Fibroblast of lung (primary cell): ENCODE results near the gene KMT2E. TPM values are rescaled to one million over a fixed set of nuclear protein-coding genes. Genes with fewer than 3 reads are reported as not detected.

Experiments used
- DNase-seq, 2 donors: peaks; one replicate each; pipeline versions ENCODE4 v3.0.0 to v3.0.0-alpha.2; 2010; ENCODE audit warnings: low read depth in 2 of 2
- H2AFZ ChIP-seq: 2 replicates; pipeline ENCODE4 v1.5.1; 2012; ENCODE audit warnings: low read length, control low read depth, inconsistent platforms
- H3K27ac ChIP-seq: 2 replicates; pipeline ENCODE4 v1.5.1; 2011; ENCODE audit warnings: low read length, control low read depth; ENCODE audit not compliant: insufficient read depth
- H3K27me3 ChIP-seq: 2 replicates; pipeline ENCODE4 v1.5.1; 2011; ENCODE audit warnings: mild to moderate bottlenecking, low read length; ENCODE audit not compliant: control insufficient read depth, insufficient read depth
- H3K36me3 ChIP-seq: 2 replicates; pipeline ENCODE4 v1.5.1; 2011; ENCODE audit warnings: low read length; ENCODE audit not compliant: control insufficient read depth, insufficient read depth
- H3K4me1 ChIP-seq: 2 replicates; pipeline ENCODE4 v1.5.1; 2011; ENCODE audit warnings: low read length; ENCODE audit not compliant: control insufficient read depth, insufficient read depth; ENCODE audit errors: extremely low read depth
- H3K4me2 ChIP-seq: 2 replicates; pipeline ENCODE4 v1.5.1; 2011; ENCODE audit warnings: low read length, control low read depth; ENCODE audit not compliant: insufficient read depth; ENCODE audit errors: extremely low read depth
- H3K4me3 ChIP-seq, 4 experiments: fragments of 200-600 bp in 1 of 4; sonication (generic) in 1 of 4; replicated peaks in 1 of 4; 2 replicates each; pipeline ENCODE4 v1.5.1; 2011 to 2016; ENCODE audit warnings: low read length in 4 of 4, low read depth in 3 of 4, mild to moderate bottlenecking in 3 of 4, control low read depth in 2 of 4, inconsistent platforms in 1 of 4, mixed read lengths in 1 of 4; ENCODE audit not compliant: insufficient read depth in 1 of 4; ENCODE audit errors: control extremely low read depth in 1 of 4
- H3K79me2 ChIP-seq: 2 replicates; pipeline ENCODE4 v1.5.1; 2012; ENCODE audit warnings: mild to moderate bottlenecking, low read length, inconsistent platforms; ENCODE audit not compliant: control insufficient read depth, insufficient read depth
- H3K9ac ChIP-seq: 2 replicates; pipeline ENCODE4 v1.5.1; 2011; ENCODE audit warnings: mild to moderate bottlenecking, low read length, control low read depth; ENCODE audit not compliant: insufficient read depth
- H3K9me3 ChIP-seq: 2 replicates; pipeline ENCODE4 v1.5.1; 2012; ENCODE audit warnings: low read depth, low read length; ENCODE audit not compliant: control insufficient read depth, insufficient read depth
- H4K20me1 ChIP-seq: 2 replicates; pipeline ENCODE4 v1.5.1; 2011; ENCODE audit warnings: low read length; ENCODE audit not compliant: control insufficient read depth, insufficient read depth; ENCODE audit errors: extremely low read depth
- EZH2 ChIP-seq: IDR thresholded peaks from 2 replicates; pipeline ENCODE4 v1.5.1; 2012; ENCODE audit warnings: low read length, control low read depth, mild to moderate bottlenecking; ENCODE audit errors: missing control alignments
- polyA plus RNA-seq, 2 donors: library from polyadenylated mRNA; depleted of rRNA in 1 of 2; stranded (reverse) in 1 of 2; unstranded in 1 of 2; fragments of >200 nt; gene quantifications; 2 replicates each; pipeline ENCODE4 v1.2.1, GENCODE V29; 2011 to 2012; ENCODE audit warnings: missing spikeins in 1 of 2
- total RNA-seq: library from RNA; depleted of rRNA; stranded (reverse); fragments of >200 nt; gene quantifications from 2 replicates; pipeline ENCODE4 v1.2.1, GENCODE V29; 2014
- TF ChIP-seq, protein P1 (sequence below), 2 donors: IDR thresholded peaks in 1 of 2; conservative IDR thresholded peaks in 1 of 2; 1 replicate in 1 of 2; 2 replicates in 1 of 2; pipeline ENCODE4 v1.5.1; 2011 to 2012; ENCODE audit warnings: low read length in 2 of 2, control low read depth in 1 of 2, inconsistent platforms in 1 of 2, low read depth in 1 of 2, mild to moderate bottlenecking in 1 of 2

Gene KMT2E
- total and polyA plus RNA-seq, 2 donors (not counting 1 experiment from before 2014, with no cell fraction given) = 7.5 to 95.0 TPM

DNA sequence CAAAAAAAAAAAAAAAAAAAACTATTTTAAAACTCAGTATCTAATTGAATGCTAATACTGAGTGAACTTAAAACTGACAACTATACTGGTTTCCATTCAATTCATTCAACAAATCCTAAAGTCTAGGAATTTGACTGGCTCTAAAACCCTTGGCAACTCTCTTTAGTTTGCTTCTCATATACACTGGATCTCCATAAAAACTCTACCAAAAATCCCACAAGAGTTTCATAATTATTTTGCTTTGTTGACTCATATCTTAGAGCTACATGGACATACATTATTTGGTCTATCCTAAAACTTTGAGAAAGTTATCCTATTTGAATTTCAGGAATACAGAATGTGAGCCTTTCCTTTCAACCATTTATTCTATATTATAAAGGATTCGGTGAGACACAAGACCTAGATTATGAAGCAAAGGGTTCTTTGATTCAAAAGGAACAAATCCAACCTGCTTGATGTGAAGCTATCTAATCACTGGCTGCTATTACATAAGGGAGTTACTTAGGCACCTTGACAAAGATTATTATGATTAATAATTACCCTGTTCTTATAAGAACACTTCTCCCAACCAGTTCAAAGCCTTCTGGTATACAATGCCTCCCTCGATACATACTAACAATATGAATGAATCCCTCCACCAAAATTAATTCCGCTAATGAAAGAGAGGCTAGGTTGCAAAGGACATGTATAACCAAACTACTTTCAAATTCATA is 15.8 kb upstream of the KMT2E start:
- no peak overlapping the region for H3K9ac ChIP-seq
- no peak for DNase-seq
- no peak overlapping the region for H2AFZ ChIP-seq
- no peak for TF ChIP-seq EZH2
- TF ChIP-seq, protein P1, sequence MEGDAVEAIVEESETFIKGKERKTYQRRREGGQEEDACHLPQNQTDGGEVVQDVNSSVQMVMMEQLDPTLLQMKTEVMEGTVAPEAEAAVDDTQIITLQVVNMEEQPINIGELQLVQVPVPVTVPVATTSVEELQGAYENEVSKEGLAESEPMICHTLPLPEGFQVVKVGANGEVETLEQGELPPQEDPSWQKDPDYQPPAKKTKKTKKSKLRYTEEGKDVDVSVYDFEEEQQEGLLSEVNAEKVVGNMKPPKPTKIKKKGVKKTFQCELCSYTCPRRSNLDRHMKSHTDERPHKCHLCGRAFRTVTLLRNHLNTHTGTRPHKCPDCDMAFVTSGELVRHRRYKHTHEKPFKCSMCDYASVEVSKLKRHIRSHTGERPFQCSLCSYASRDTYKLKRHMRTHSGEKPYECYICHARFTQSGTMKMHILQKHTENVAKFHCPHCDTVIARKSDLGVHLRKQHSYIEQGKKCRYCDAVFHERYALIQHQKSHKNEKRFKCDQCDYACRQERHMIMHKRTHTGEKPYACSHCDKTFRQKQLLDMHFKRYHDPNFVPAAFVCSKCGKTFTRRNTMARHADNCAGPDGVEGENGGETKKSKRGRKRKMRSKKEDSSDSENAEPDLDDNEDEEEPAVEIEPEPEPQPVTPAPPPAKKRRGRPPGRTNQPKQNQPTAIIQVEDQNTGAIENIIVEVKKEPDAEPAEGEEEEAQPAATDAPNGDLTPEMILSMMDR (conservative IDR thresholded peaks at IDR 0.05 in 1 of 2, IDR thresholded peaks at IDR 0.05 in 1 of 2; ENCODE audit: low read depth in 1 of 2, low read length in 2 of 2) = no peak
- H3K9me3 ChIP-seq = no peaks in the 10 kb centered on the region
- no peak overlapping the region for H3K27ac ChIP-seq
- H3K4me2 ChIP-seq = no peak overlapping the region
- no peaks in the 10 kb centered on the region for H3K79me2 ChIP-seq
- no peaks in the 10 kb centered on the region for H3K36me3 ChIP-seq
- H3K27me3 ChIP-seq = no peaks in the 10 kb centered on the region
- H3K4me3 ChIP-seq = no peak overlapping the region
- peaks cover 9% of the 10 kb centered on the region for H4K20me1 ChIP-seq
- H3K4me1 ChIP-seq = peaks cover 2% of the 10 kb centered on the region

DNA sequence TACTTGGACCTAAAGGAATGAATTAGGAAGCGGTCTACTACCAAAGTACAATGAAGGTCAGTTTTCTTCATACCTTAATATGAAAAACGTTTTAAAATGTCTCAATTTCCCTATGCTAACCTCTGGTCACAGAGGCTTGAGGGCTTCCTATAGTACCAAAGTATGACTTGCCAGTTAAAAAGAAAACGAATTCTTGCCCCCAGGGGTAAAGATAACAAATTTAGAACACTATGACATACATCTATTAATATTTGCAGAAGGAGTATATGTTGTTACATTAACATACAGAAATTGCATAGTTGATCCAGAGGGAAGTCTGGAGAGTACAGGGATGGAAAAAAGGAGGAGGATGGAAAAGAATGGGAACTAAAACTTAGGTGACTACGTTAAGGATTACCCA is 13.8 kb upstream of the KMT2E start:
- Histone ChIP-seq H3K9me3 (no peaks in the 10 kb centered on the region), H3K4me2 (no peak overlapping the region), H4K20me1 (peaks cover 9% of the 10 kb centered on the region), H3K36me3 (no peaks in the 10 kb centered on the region), H3K9ac (no peak overlapping the region), H2AFZ (no peak overlapping the region), H3K4me3 (no peak overlapping the region), H3K4me1 (peaks cover 3% of the 10 kb centered on the region), H3K27me3 (no peaks in the 10 kb centered on the region), H3K79me2 (peaks cover 17% of the 10 kb centered on the region), H3K27ac (no peak overlapping the region)
- no peak for TF ChIP-seq EZH2
- TF ChIP-seq, protein P1 (conservative IDR thresholded peaks at IDR 0.05 in 1 of 2, IDR thresholded peaks at IDR 0.05 in 1 of 2; ENCODE audit: low read depth in 1 of 2, low read length in 2 of 2) = no peak
- no peak for DNase-seq

DNA sequence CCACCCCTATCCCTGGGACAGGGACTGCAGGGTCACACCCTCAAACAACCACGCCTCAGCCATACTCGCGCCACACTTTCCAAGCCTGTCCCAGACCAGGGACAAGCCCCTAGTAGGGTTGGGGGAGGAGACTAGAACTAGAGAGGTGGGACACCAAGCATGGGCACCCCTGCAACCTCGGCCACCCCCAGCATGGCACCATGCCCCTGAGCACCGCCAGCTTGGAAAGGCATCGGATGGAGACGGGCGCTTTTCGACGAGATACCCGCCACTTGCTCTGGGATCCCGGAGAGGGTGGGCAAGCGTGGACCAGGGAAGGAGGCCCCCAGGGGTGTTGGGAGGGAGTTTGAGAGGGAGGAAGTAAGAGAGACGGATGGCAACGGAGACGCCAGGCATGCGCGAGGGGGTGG is 13.1 kb upstream of the KMT2E start:
- Histone ChIP-seq H3K27ac (no peak overlapping the region), H4K20me1 (peaks cover 6% of the 10 kb centered on the region), H3K27me3 (no peaks in the 10 kb centered on the region), H2AFZ (no peak overlapping the region), H3K9ac (no peak overlapping the region), H3K4me1 (peaks cover 3% of the 10 kb centered on the region), H3K4me3 (no peak overlapping the region), H3K9me3 (no peaks in the 10 kb centered on the region), H3K79me2 (peaks cover 24% of the 10 kb centered on the region), H3K4me2 (no peak overlapping the region), H3K36me3 (no peaks in the 10 kb centered on the region)
- TF ChIP-seq, protein P1 (conservative IDR thresholded peaks at IDR 0.05 in 1 of 2, IDR thresholded peaks at IDR 0.05 in 1 of 2; ENCODE audit: low read depth in 1 of 2, low read length in 2 of 2) = no peak
- TF ChIP-seq EZH2 = no peak
- DNase-seq = no peak
